Fibroblast of skin of scalp (primary cell): Measurements from ENCODE around the gene CFDP1.
A peak's percentile ranks its signal among the peaks of the same experiment; 100 is the strongest.

Experiments
- DNase-seq: peaks from one replicate; pipeline ENCODE4 v3.0.0-alpha.2; 2013

Gene CFDP1

DNA sequence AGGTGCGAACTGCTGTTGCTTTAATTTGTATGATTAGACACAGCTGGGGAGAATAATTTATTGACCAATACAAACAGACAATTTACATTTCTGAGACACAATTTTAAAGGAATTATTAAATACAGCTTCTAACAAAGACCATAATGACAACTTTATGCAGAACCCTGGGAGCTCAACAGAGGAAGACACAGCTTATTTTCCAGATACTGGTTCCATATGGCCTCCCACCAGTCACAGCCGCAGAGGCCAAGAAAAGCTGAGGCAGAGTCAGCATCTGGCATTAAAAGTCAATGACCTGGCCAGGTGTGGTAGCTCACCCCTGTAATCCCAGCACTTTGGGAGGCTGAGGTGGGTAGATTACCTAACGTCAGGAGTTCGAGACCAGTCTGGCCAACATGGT is 115.8 kb downstream of the CFDP1 start:
- DNase-seq, result no peak

DNA sequence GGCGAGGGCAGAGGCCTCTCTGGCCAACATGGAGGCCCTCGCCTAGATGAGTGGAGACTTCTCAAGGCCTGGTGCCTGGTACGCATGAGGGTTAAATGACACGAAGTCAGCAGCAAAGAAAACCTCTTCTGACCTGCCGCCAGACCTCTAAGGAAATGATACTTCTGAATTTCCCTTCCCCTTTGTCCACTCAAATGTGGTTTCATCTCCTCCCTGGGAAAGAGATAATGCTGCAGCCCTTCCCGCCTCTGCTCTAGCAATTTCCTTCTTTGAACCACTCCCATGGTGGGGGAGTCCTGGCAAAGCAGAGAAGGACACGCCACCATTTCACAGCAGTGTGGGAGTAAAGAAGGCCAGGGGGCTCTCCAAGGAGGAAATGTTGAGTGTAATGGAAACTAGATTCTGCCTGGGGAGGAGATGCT is 116.2 kb downstream of the CFDP1 start:
- DNase-seq, result peak; percentile 27

DNA sequence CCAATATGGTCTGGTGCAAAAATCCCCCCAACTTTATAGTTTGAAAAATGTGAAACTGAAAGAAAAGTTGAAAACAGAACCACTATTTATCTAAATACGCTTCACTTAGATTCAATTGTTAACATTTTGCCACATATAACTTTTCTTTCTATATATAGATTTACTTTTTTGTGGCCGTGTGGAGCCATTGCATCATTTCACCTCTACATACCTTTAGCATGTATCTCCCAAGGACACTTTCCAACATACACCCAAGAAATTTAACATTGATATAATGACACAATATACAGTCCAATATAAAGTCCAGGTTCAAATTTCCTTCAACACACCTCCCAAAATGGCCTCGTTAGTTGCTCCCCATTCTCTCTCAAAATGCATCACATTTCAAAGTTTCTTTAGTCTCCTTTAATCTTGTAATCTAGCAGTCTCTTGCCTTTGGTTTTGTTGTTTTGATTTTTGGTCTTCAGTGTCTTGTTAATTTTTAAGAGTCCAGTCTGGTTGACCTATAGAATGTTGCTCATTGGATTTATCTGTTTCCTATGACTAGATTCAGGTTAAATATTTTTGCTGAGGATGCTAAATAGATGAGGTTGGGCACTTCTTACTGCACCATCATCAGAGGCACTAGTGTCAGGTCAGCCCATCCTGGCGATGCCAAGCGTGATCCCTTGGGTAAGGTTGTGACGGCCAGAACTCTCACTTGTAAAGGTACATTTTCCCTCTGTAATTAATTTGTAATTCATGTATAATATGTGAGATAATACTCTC is 117.6 kb downstream of the CFDP1 start:
- no peak for DNase-seq

DNA sequence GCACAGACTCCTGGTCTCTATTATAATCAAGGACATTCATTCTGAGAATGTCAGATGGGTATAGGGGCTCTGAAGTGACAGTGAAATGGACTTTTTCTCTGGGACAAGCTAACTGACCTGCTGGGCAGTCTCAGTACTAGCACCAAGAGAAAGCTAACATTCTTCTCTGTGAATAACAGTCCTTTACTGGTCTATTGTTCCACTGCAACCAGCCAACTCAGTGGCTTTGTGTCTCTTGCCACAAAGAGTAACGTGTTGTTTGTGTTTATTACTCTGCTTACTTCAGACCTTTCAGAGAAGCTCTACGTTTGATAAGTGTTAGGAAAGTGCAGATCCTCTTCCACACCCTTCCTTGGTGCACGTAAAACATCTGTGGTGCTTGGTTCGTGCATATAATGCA is 120.4 kb downstream of the CFDP1 start:
- DNase-seq, result no peak

DNA sequence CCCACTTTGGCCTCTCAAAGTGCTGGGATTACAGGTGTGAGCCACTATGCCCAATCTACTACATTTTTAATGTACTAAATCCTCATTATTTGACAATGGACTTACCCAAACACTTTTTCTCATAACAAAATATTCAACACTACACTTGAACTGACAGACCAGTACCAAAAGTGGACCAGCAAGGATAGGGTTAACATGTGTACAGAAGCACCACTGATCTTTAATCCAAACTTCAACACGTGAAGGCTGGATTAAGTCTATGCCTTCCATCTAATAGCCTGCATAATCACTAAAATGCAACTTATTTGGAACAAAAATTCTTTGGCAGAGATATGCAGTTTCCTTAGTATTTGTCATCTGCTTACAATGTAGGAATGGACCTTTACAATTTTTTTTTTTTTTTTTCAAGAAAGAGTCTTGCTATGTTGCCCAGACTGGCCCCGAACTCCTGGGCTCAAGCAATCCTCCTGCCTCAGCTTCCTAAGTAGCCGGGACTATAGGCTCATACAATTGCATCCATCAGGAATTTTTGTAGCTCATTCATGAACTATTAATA is 121.8 kb downstream of the CFDP1 start:
- peak; percentile 54 for DNase-seq

DNA sequence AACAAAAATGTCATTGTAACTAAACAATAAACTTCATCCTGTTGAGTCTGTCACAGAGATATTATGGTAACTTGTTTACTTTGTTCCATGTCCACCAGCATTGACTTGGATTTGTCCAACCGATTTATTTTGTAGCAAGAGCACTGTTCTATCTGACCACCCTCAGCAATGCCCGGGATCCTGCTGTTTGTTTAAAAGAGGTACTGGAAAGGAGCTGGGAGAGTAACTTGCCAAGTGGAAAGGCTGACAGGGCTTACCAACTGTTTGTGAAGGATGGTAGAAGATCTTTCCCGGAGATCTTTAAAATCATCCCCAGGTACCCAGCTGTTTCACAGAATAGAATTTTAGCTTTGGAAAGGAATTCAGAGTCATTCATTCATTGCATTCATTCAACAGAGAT is 122.8 kb downstream of the CFDP1 start:
- DNase-seq, result no peak

DNA sequence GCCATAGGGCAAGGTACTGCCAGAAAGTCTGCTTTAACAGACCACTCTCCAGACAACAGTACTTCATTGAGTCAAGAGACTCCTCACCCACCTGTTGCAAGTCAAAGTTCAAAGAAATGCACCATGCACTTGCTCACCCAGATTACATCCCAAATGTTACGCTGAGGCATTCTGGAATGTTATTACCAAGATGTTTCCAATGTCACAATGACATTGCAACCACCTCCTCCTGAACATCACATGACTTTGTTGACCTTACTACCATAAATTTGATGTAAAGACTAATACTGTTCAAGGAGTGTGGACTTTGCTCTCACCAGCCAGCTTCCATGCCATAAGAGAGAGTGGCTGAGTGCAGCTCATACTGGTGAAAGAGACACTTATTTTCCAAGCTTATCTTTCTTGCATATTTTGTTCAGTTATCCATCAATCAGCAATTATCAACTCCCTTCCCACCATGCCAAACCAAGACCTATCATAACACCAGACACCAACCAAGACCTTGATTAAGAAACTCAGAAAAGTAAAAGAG is 123.3 kb downstream of the CFDP1 start:
- no peak for DNase-seq

DNA sequence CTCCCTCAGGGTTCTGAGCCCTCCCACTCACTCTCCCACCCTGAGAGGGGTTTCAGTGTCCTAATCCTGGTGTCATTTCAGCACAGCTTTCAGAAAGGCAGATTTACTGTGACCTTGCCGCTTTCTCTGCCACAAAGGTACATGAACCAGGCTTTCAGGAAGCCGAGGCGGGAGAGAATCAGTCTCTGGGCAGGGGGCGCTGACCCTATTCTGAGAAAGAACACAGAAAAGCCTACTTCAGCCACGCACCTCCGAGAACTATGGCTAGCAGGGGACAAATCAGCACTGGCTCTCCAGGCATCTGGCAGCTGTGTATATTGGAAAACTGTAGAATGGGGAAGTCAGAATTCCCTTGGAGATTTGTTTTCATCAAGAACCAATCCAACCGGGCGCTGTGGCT is 124.1 kb downstream of the CFDP1 start:
- no peak for DNase-seq

DNA sequence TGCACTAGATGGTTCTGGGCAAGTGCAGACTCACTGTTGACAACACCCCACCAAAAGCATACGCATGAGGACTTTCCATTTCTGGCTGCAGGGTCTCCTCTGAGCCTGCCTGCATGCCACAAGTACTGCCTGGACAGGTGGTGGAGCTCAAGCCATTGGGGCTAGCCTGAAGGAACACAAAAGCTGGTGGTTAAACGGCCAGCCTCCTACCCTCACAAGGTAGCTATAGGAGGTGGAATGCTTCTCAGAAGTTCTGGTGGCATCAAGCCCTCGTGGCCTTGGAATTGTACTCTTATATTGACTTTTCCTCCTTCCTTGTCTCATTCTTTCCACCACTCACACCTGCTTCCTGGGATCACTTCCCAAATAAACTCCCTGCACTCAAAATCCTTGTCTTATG is 125.3 kb downstream of the CFDP1 start:
- DNase-seq, result no peak

DNA sequence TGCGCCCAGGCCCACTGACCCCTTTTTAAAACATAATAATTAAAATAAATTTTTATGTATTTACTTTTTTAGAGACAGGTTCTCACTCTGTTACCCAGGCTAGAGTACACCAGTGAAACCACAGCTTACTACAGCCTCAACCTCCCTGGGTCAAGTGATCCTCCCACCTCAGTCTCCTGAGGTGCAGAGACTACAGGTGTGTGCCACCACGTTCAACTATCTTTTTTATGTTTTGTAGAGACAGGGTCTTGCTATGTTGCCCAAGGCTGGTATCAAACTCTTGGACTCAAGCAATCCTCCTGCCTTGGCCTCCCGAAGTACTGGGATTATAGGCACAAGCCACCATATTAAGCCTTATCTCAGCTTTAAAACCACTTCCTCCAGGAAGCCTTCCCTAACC is 125.8 kb downstream of the CFDP1 start:
- no peak for DNase-seq

DNA sequence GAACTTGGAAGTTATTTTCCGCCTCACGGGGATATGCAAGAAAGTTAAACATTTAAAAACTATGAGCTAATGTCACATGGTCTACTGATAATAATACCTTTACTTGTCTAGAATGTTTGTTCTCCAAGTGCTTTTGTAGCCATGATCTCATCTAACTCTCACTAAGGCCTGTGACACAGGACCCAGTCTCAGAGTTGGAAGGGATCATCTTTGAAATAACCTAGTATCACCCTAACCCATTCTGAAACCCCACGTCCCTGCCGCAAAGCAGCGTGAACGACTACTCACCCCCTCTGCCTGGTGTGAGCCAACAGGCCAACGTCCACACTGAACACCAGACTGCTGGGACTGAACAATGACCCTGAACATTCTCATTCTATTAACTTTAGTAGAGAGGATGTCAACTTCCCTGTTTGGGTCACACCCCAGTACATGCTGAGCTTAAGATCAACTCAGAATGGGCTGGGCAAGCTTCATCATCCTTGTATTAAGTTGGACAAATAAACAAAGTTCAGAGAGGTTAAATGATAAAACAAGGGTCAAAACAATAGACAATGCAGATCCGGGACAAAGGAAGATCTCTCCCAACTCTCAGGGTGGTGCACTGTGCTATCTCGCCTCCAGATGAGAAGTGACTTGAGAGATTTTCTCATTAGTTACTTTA is 127.1 kb downstream of the CFDP1 start:
- no peak for DNase-seq

DNA sequence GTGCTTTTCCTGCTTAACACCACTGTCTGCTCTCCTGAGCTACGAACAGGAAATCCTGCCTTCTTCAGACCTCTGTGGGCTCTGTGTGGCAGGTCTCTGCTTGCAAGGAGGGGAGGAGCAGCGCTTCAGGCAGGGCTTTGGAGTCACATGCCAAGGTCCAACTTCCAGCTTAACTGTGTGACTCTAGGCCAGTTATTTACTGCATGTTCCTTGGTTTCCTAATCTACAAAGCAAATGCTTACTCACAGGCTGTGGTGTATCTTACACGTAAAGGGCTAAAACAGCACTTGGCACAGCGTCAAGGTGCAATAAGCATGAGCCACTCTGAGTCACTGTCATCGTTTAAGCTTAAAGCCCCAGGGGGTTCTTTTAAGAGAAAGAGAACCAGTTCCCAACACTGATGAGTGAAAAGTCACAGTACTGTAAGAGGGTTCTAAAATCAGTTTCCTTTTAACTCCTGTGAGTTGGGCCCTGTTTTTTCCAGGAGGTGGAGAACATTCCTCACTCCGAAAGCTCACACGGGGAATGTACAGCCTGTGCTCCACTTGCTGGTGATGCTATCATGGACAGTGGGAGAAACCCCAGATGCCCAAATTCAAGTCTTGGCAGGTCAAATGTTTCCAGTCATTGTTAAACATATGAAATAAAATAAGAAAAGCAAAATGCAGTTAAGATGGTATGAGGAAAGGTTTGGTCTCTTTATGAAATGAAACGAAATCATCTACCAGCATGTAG is 127.8 kb downstream of the CFDP1 start:
- peak; percentile 99 for DNase-seq

DNA sequence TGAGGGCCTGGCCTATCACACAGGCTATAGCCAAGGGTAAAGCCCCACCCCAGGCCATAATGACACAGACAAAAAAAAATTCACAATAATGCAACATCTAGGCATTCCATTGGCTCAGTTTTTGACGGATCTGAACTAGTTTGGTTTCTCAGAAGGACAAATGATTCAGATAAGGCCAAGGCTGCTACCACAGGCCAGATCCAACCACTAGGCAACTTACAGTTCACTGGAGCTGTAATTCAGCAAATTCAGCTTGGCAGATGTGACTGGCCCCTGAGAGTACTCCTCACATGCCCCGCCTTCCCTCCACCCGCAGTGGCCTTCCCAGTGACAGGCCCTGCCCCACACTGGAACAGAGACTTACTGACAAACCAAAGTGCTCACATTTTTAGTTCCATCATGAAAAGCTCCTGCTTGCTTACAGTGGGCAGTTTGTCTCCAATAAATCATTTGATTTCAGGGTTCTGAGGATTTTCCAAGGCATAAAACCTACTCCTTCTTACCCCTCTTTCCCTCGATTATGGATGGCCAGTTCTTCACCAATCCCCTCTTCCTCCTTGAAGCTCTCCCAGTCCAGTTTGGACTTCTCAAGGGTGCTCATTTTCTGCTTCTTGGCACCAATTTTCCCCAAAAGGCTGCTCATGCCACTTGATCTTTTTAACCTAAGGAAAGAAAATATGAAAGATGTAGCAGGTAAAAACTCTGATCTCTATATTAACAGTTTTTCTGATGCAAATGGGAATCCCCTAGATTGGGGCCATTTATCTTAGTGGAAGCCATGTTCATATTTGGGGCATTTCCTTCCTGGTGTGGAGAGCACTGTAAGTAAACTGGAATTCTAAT is 128.6 kb downstream of the CFDP1 start:
- DNase-seq, result peak; percentile 72

DNA sequence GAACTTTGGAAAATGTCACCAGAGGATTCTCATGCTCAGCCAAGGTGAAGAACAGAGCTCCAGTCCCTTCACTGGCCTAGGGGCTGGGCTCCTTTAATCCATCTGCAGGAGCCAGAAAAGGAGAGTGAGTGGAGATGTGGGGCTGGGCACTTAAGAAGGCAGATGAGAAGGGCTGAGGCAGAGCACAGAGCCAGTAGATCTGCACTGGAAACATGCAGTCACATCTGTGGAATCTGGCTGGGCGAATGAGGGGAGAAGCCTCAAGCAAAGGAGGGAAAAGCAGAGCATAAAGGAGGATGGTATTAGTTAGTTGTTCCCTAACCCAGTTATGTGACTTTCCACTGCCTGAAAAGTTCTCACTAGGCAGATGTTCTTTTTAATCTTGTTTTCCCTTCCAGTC is 131.5 kb downstream of the CFDP1 start:
- DNase-seq, result no peak

DNA sequence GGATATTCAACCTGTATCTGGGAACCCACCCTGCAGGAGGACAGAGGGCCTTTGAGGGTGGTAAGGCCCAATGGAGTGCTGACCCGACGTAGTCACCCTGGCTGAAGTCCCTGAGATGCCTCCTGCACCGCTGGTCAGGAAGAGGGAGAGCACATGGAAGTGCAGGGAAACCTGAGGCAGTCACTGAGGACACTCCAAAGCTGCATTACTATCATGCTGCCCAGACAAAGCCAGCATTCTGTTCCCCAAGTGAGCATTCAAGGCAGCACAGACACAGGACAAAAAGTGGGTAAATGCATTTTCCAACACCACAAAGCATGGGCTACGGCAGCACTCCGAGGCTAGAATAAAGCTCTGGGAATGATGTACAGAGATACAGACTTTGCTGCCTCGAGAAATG is 135.0 kb downstream of the CFDP1 start:
- DNase-seq, result no peak

DNA sequence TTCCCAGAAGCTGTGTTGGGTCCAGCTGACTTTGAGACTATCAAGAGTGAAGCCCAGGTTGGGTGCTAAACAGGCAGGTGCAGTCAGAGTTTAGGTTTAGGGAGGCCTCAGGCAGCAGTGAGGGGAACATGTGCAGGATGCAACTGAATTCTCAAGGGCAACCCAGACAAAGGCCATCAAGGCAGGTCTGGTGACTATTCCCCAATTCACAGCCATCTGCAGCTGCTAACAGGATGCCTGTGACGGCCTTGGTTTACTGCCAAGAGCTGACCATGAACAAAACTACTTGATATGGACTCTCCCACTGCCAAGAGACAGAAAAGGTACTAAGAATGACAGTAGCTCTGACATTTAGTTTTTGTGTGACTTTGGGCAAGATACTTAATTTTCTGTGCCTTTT is 136.7 kb downstream of the CFDP1 start:
- DNase-seq, result no peak

DNA sequence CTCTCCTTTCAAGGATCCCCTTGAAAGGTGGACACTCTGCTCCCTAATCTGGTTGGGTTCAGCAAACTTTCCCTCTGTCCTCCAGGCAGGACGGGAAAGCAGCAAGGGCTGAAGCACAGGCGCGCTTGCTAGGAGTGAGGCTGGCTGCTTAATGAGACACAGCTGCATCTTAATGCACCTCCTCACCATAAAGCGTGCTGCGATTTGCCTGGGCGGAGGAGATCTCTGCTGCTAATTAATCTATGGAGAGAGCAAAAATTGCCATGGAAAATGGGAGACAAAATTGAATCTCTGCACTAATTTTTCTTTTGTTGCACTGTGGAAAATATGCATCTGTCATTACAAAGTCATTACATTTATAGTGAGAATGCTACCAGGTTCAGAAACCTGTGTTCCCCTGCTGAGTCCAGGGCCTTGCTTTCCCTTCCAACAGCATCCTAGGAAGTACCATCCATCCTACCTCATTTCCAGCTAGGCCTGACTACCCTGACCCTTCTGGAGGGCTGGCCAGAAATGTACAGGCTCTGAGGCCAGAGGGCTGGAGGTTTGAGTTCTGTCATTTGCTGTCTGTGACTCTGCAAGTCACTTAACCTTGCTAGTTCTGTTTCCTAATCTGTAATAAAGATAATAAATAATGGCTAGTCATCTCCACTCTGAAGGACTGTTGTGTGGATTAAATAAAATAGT is 138.4 kb downstream of the CFDP1 start:
- DNase-seq, result peak; percentile 40

DNA sequence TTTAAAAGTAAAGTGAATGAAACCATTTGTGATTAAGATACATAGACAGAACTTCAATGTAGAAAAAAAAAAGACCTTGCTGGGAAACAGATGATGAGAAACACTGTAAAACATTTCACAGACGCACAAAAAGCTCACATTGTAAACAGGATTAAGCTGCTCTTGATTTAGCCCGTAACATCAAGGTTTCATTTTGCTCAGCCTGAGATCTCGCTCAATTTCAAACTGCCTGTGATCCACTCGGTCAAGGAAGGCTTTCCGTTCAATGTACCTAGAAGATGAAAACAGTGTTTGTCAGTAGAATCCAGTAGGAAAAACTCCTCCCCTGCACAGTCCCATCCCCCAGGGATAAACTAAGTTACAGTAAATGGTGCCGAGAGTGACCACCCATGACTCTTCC is 139.5 kb downstream of the CFDP1 start:
- no peak for DNase-seq

DNA sequence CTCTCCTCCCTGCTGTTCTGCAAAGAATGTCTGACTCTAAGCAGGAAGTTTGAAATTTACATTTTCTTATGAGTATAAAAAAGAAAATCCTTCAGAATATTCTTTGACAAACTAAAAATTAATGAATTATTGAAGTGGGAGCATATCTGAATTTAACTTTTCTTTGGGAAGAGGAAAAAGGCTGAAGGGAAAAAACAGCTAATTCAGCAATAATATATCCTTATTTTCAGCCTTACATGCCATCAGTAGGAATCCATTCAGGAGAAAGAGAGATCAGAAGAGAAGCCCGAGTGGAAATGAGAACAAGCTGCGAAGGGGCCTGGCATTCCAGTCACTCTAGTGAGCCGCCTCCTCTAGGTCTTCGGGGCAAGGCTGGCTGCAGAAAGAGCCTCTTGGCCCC is 140.1 kb downstream of the CFDP1 start:
- no peak for DNase-seq

DNA sequence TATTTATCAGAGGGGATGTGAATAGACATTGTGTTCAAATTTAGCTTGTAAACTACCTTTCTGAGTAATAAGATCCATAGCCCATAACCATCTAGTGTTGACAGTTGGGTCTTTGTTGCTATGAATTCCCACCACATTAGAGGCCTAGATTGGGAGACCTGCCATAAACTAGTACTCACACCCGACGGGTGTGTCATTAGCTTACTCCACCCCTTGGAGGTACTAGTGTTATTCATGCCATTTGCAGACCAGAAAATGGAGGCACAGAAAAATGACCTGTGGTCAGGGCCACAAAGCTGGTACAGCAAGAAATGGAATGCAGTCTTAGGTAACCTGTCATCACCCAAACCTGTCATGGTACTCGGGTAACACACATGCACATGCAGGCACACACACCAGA is 140.6 kb downstream of the CFDP1 start:
- no peak for DNase-seq

DNA sequence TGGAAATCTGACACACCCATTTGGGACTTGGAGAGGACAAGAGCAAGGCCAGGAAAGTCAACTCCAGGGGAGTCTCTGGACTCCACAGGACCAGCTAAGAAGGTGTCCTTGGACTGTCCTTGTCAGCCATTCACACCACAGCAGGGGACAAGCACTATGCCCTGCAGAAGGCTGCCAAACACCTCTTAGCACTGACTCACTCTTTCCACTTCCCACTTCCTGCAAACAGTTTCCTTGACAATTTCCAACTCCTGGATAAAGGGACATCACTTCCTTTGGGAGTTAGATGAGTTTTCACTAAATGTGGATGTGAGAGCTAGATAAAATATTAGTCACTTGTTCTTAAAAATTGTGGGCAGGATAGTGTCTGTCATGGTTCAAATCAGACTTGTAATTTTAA is 144.1 kb downstream of the CFDP1 start:
- peak; percentile 30 for DNase-seq
